Neuronal stem cell (in vitro differentiated cells): ENCODE data around the gene ZNF557.

Source experiments
- DNase-seq: peaks from one replicate; pipeline ENCODE4 v3.0.0-alpha.2; 2013; ENCODE audit warnings: low spot score
- H2AFZ ChIP-seq: one replicate; pipeline ENCODE4 v1.6.1; 2013; ENCODE audit warnings: mild to moderate bottlenecking, low read length, inconsistent platforms
- H2AK5ac ChIP-seq: 2 replicates; pipeline ENCODE4 v1.6.1; 2013; ENCODE audit warnings: low read depth, mild to moderate bottlenecking, inconsistent platforms, low read length, moderate library complexity, mixed read lengths
- H2BK120ac ChIP-seq: 2 replicates; pipeline ENCODE4 v1.6.1; 2013; ENCODE audit warnings: low read depth, mild to moderate bottlenecking, inconsistent platforms, low read length, moderate library complexity, mixed read lengths
- H2BK12ac ChIP-seq: one replicate; pipeline ENCODE4 v1.6.1; 2013; ENCODE audit warnings: low read length, inconsistent platforms
- H2BK15ac ChIP-seq: 2 replicates; pipeline ENCODE4 v1.6.1; 2013; ENCODE audit warnings: mild to moderate bottlenecking, low read length, inconsistent platforms, mixed read lengths
- H2BK5ac ChIP-seq: one replicate; pipeline ENCODE4 v1.6.1; 2013; ENCODE audit warnings: inconsistent platforms, mild to moderate bottlenecking, low read length, moderate library complexity
- H3K14ac ChIP-seq: one replicate; pipeline ENCODE4 v1.6.1; 2013; ENCODE audit warnings: low read length, inconsistent platforms
- H3K18ac ChIP-seq: 2 replicates; pipeline ENCODE4 v1.6.1; 2013; ENCODE audit warnings: low read length, inconsistent platforms
- H3K23ac ChIP-seq: 2 replicates; pipeline ENCODE4 v1.6.1; 2013; ENCODE audit warnings: low read depth, mild to moderate bottlenecking, mixed read lengths, low read length, inconsistent platforms; ENCODE audit not compliant: poor library complexity
- H3K27ac ChIP-seq: replicated peaks from 3 replicates; pipeline ENCODE4 v1.5.1; 2013; ENCODE audit warnings: low read length, inconsistent platforms
- H3K27me3 ChIP-seq, 3 experiments: 2 replicates each; pipeline ENCODE4 v1.6.1; 2013; ENCODE audit warnings: low read length in 3 of 3, mild to moderate bottlenecking in 2 of 3, inconsistent platforms in 1 of 3, low read depth in 1 of 3, mixed read lengths in 1 of 3, moderate library complexity in 1 of 3; ENCODE audit not compliant: control insufficient read depth in 3 of 3, insufficient read depth in 3 of 3
- H3K36me3 ChIP-seq, 2 donors: replicated peaks in 1 of 2; 2 replicates each; pipeline ENCODE4 v1.6.1; 2013; ENCODE audit warnings: low read length in 2 of 2; ENCODE audit not compliant: control insufficient read depth in 2 of 2, insufficient read depth in 2 of 2
- H3K4ac ChIP-seq: 2 replicates; pipeline ENCODE4 v1.6.1; 2013; ENCODE audit warnings: inconsistent platforms, mild to moderate bottlenecking, low read length, moderate library complexity
- H3K4me1 ChIP-seq, 2 donors: 1 replicate in 1 of 2; 2 replicates in 1 of 2; pipeline ENCODE4 v1.6.1; 2013; ENCODE audit warnings: low read length in 2 of 2, low read depth in 1 of 2; ENCODE audit not compliant: control insufficient read depth in 2 of 2, insufficient read depth in 1 of 2
- H3K4me2 ChIP-seq: one replicate; pipeline ENCODE4 v1.6.1; 2013; ENCODE audit warnings: mild to moderate bottlenecking, low read length, inconsistent platforms; ENCODE audit not compliant: insufficient read depth, poor library complexity, severe bottlenecking
- H3K4me3 ChIP-seq, 2 donors: 2 replicates each; pipeline ENCODE4 v1.5.1; 2013; ENCODE audit warnings: low read length in 2 of 2, mild to moderate bottlenecking in 2 of 2, inconsistent platforms in 1 of 2, moderate library complexity in 1 of 2
- H3K79me1 ChIP-seq: one replicate; pipeline ENCODE4 v1.6.1; 2013; ENCODE audit warnings: low read depth, mild to moderate bottlenecking, inconsistent platforms, low read length, moderate library complexity
- H3K9ac ChIP-seq: one replicate; pipeline ENCODE4 v1.6.1; 2013; ENCODE audit warnings: mild to moderate bottlenecking, low read depth, low read length, inconsistent platforms; ENCODE audit not compliant: poor library complexity
- H3K9me3 ChIP-seq, 2 donors: replicated peaks in 1 of 2; 2 replicates each; pipeline versions ENCODE3 to v1.6.1; 2013; ENCODE audit warnings: low read length in 2 of 2, mild to moderate bottlenecking in 2 of 2, inconsistent platforms in 1 of 2, low read depth in 1 of 2, mixed read lengths in 1 of 2, moderate library complexity in 1 of 2; ENCODE audit not compliant: control insufficient read depth in 2 of 2, insufficient read depth in 1 of 2
- H4K8ac ChIP-seq: one replicate; pipeline ENCODE4 v1.6.1; 2013; ENCODE audit warnings: low read depth, mild to moderate bottlenecking, inconsistent platforms, low read length, moderate library complexity
- H4K91ac ChIP-seq: one replicate; pipeline ENCODE4 v1.6.1; 2013; ENCODE audit warnings: low read length, low read depth, mild to moderate bottlenecking, inconsistent platforms; ENCODE audit not compliant: poor library complexity
- WGBS, 2 donors: extraction: QIAGEN DNeasy Blood & Tissue Kit; methylation state at CpG; one replicate each; pipeline ENCODE4 v1.1.7; 2013; ENCODE audit warnings: missing lambda C conversion rate in 2 of 2, mixed read lengths in 1 of 2; ENCODE audit not compliant: insufficient read length in 2 of 2, insufficient replicate concordance in 1 of 2; ENCODE audit errors: extremely low coverage in 2 of 2; 5-methylcytosine and 5-hydroxymethylcytosine counted together

Gene ZNF557

DNA sequence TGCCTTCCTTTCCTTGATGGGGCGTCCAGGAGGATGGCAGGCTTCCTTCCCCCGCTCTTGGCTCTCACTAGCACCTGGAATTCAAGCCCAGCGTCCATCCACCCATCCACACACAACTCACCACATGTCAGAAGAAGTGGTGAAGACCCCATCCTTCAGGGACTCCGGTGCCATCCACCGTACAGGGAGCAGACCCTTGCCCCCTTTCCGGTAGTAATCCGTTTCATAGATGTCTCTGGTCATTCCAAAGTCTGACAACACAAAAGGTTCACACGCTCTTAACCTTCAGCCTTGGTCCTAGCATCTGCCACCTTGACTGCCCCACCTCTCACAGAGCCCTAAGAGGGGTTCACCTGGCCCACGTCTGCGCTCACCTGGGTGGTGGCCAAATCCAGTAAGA, 51.0 kb downstream of the ZNF557 start:
- Histone ChIP-seq H2BK5ac (no peak overlapping the region), H3K9ac (no peak overlapping the region), H3K27me3 (no peaks in the 10 kb centered on the region), H2BK12ac (no peak overlapping the region), H3K9me3 (peaks cover 0 to 9% of the 10 kb centered on the region in 2 donors), H3K79me1 (peaks cover 4% of the 10 kb centered on the region), H2BK15ac (no peak overlapping the region), H3K36me3 (peaks cover 12 to 62% of the 10 kb centered on the region in 2 donors), H2BK120ac (no peak overlapping the region), H3K4ac (no peak overlapping the region), H3K4me3 (no peak overlapping the region), H2AK5ac (no peak overlapping the region), H3K23ac (no peak overlapping the region), H3K18ac (no peak overlapping the region), H3K4me2 (no peak overlapping the region), H4K8ac (no peak overlapping the region), H3K14ac (no peak overlapping the region), H3K27ac (no peak overlapping the region), H2AFZ (no peak overlapping the region), H3K4me1 (peaks cover 0 to 2% of the 10 kb centered on the region in 2 donors), H4K91ac (no peak overlapping the region)
- WGBS, 2 donors = no CpG with 5 or more reads among the region's 10 CpGs
- no peak for DNase-seq

DNA sequence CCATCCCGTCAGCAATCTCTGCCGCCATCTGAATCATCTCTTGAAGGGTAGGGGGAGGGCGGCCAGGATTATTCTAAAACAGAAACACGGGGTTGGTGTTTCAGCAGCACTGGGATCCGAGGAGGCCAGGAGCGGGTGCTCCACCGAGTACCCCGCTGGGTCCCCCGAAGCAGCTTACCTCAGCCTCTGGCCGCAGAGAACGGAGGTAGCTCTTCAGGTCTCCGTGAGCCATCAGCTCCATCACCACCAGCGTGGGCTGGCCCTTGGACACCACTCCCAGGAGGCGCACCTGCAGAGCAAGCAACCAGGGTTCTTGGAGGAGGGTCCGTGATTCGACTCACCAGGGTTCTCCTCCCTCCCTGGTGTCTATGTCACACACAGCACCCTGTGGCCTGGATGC, 53.2 kb downstream of the ZNF557 start:
- DNase-seq = no peak
- peaks cover 18 to 65% of the 10 kb centered on the region in 2 donors for H3K36me3 ChIP-seq
- H3K9ac ChIP-seq = no peak overlapping the region
- no CpG with 5 or more reads among the region's 16 CpGs for WGBS, 2 donors
- no peaks in the 10 kb centered on the region for H3K27me3 ChIP-seq
- H3K18ac ChIP-seq = no peak overlapping the region
- H2BK15ac ChIP-seq = no peak overlapping the region
- H3K14ac ChIP-seq = no peak overlapping the region
- no peak overlapping the region for H3K4ac ChIP-seq
- no peak overlapping the region for H2AFZ ChIP-seq
- no peak overlapping the region for H4K91ac ChIP-seq
- H2BK5ac ChIP-seq = no peak overlapping the region
- H2AK5ac ChIP-seq = no peak overlapping the region
- H3K79me1 ChIP-seq = peaks cover 4% of the 10 kb centered on the region
- H3K4me1 ChIP-seq = peaks cover 0 to 2% of the 10 kb centered on the region in 2 donors
- peaks cover 3 to 15% of the 10 kb centered on the region in 2 donors for H3K9me3 ChIP-seq
- no peak overlapping the region for H3K4me2 ChIP-seq
- no peak overlapping the region for H4K8ac ChIP-seq
- H2BK120ac ChIP-seq = no peak overlapping the region
- H3K27ac ChIP-seq = no peak overlapping the region
- H3K23ac ChIP-seq = no peak overlapping the region
- no peak overlapping the region for H3K4me3 ChIP-seq
- H2BK12ac ChIP-seq = no peak overlapping the region

DNA sequence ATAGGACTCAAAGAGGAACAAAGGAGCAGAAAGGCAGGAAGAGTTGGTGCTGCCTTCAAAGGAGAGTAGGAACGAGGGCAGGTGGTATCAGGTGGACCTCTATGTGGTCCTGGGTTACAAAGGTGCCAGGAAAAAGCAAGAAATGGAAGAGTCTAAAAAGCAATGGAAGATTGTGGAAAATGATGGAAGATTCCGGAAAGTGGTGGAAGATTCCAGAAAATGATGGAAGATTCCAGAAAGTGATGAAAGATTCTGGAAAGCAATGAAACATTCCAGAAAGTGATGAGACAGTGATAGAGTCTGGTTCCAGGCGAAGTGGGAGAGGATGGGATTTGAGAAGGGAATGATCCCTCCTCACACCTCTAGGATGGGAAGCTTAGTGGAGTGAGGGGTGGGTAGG, 55.3 kb downstream of the ZNF557 start:
- Histone ChIP-seq H3K4ac (no peak overlapping the region), H3K27ac (no peak overlapping the region), H3K4me2 (no peak overlapping the region), H3K18ac (no peak overlapping the region), H4K8ac (no peak overlapping the region), H2BK120ac (no peak overlapping the region), H3K9me3 (peaks cover 3 to 11% of the 10 kb centered on the region in 2 donors), H3K4me3 (no peak overlapping the region), H2AFZ (no peak overlapping the region), H3K79me1 (no peaks in the 10 kb centered on the region), H3K4me1 (no peaks in the 10 kb centered on the region), H2BK15ac (no peak overlapping the region), H2BK5ac (no peak overlapping the region), H3K36me3 (peaks cover 13 to 66% of the 10 kb centered on the region in 2 donors), H2BK12ac (no peak overlapping the region), H3K14ac (no peak overlapping the region), H3K27me3 (no peaks in the 10 kb centered on the region), H3K23ac (no peak overlapping the region), H4K91ac (no peak overlapping the region), H2AK5ac (no peak overlapping the region), H3K9ac (no peak overlapping the region)
- no CpG with 5 or more reads among the region's 3 CpGs for WGBS, 2 donors
- no peak for DNase-seq

DNA sequence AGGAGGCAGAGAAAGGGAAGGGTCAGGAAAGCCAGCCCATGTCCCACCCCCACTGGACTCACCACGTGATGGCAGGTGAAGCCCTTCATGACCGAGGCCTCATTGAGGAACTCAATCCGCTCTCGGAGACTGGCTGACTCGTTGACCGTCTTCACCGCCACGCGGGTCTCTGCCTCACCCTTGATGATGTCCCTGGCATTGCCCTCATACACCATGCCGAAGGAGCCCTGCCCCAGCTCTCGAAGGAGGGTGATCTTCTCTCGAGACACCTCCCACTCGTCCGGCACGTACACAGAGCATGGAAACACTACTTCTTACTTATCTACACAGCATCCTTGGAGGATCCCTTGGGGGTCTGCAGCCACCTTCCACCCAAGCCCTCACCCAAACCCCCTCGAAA, 55.7 kb downstream of the ZNF557 start:
- WGBS, 2 donors = no CpG with 5 or more reads among the region's 16 CpGs
- H2BK120ac ChIP-seq = no peak overlapping the region
- no peak overlapping the region for H2BK5ac ChIP-seq
- H2AFZ ChIP-seq = no peak overlapping the region
- no peak overlapping the region for H3K14ac ChIP-seq
- H2BK12ac ChIP-seq = no peak overlapping the region
- no peak overlapping the region for H2AK5ac ChIP-seq
- no peaks in the 10 kb centered on the region for H3K27me3 ChIP-seq
- no peak overlapping the region for H3K4ac ChIP-seq
- no peak overlapping the region for H4K91ac ChIP-seq
- no peaks in the 10 kb centered on the region for H3K4me1 ChIP-seq
- H3K27ac ChIP-seq = no peak overlapping the region
- no peak overlapping the region for H3K23ac ChIP-seq
- no peak overlapping the region for H3K4me2 ChIP-seq
- no peak overlapping the region for H3K4me3 ChIP-seq
- H2BK15ac ChIP-seq = no peak overlapping the region
- no peak overlapping the region for H3K9ac ChIP-seq
- H3K9me3 ChIP-seq = peaks cover 3 to 12% of the 10 kb centered on the region in 2 donors
- no peaks in the 10 kb centered on the region for H3K79me1 ChIP-seq
- H3K36me3 ChIP-seq = peaks cover 14 to 66% of the 10 kb centered on the region in 2 donors
- H3K18ac ChIP-seq = no peak overlapping the region
- no peak for DNase-seq
- H4K8ac ChIP-seq = no peak overlapping the region
